ENCODE measurements around the gene SSX3.
"Not testable (repeated sequence)": the region's sequence is repeated elsewhere in the genome, so short reads cannot be mapped to it uniquely, and the experiment has no call there.

SSX3 gene

GRCh38 chrX:48356315-48357094 lies at the start of gene SSX3:
Gene SSX3, minus strand, starts transcription at chrX:48356703. Its CDS starts 1,454 bp downstream, at chrX:48355249.
- not testable (repeated sequence) for DNase-seq (ENCODE audit: low read depth)

- DNase-seq (ENCODE audit: low read depth) = not testable (repeated sequence)
Observed at GRCh38 chrX:48397825-48398224, 41.3 kb upstream of the SSX3 start.

GRCh38 chrX:48396931-48397330 lies 40.4 kb upstream of the SSX3 start:
- DNase-seq (ENCODE audit: low read depth) = not testable (repeated sequence)

- DNase-seq (ENCODE audit: low read depth) = not testable (repeated sequence)
Observed at GRCh38 chrX:48383239-48383638, 26.7 kb upstream of the SSX3 start, which contains the start of gene SSX4. Gene SSX4, plus strand, starts transcription at chrX:48383539. Its CDS starts 515 bp downstream, at chrX:48384054.

GRCh38 chrX:48370408-48370807 lies 13.9 kb upstream of the SSX3 start:
- not testable (repeated sequence) for DNase-seq (ENCODE audit: low read depth)

GRCh38 chrX:48367717-48368408 lies 11.4 kb upstream of the SSX3 start:
- DNase-seq (ENCODE audit: low read depth) = not testable (repeated sequence)

- not testable (repeated sequence) for DNase-seq (ENCODE audit: low read depth)
Observed at GRCh38 chrX:48359281-48359680, 2.8 kb upstream of the SSX3 start.

GRCh38 chrX:48357681-48358080 lies 1.2 kb upstream of the SSX3 start:
- no peak for DNase-seq (ENCODE audit: low read depth)

- not testable (repeated sequence) for DNase-seq (ENCODE audit: low read depth)
Observed at GRCh38 chrX:48346059-48346458, 10.4 kb downstream of the SSX3 start.

- not testable (repeated sequence) for DNase-seq (ENCODE audit: low read depth)
Observed at GRCh38 chrX:48313996-48314395, 42.5 kb downstream of the SSX3 start.

- no peak for DNase-seq (ENCODE audit: low read depth)
Observed at GRCh38 chrX:48306175-48306574, 50.3 kb downstream of the SSX3 start.
